HepG2 (cell line): ENCODE data around the gene POLR2M.

Experiments used
- KDM5A ChIP-seq: fragments of 200-600 bp; sonication (generic); IDR thresholded peaks from 2 replicates; pipeline ENCODE4 v1.7.0; 2018; ENCODE audit warnings: antibody characterized with exemption, mild to moderate bottlenecking, low read length, borderline replicate concordance
- NPAS2 ChIP-seq: sonication (generic); formaldehyde crosslinking; IDR thresholded peaks from 2 replicates; pipeline ENCODE4 v1.8.0; 2022; ENCODE audit warnings: mild to moderate bottlenecking, missing genetic modification reagents, borderline replicate concordance
- PRPF4 ChIP-seq: fragments of 200-400 bp; formaldehyde crosslinking; IDR thresholded peaks from 2 replicates; pipeline ENCODE4 v1.6.1; 2016; ENCODE audit warnings: low read length, low read depth; ENCODE audit not compliant: poor library complexity, severe bottlenecking
- TAF15 ChIP-seq: fragments of 200-400 bp; formaldehyde crosslinking; IDR thresholded peaks from one replicate; pipeline ENCODE4 v1.6.1; 2018; ENCODE audit warnings: mild to moderate bottlenecking, low read depth, low read length; ENCODE audit not compliant: poor library complexity, severe bottlenecking
- TCF12 ChIP-seq, 2 experiments: fragments of 450-650 bp in 1 of 2; sonication (generic) in 1 of 2; formaldehyde crosslinking in 1 of 2; IDR thresholded peaks; 2 replicates each; pipeline versions ENCODE4 v1.6.1 to v1.8.0; 2017 to 2022; ENCODE audit warnings: antibody characterized with exemption in 1 of 2, mild to moderate bottlenecking in 1 of 2, missing genetic modification reagents in 1 of 2, moderate library complexity in 1 of 2
- U2AF2 ChIP-seq: fragments of 200-400 bp; formaldehyde crosslinking; IDR thresholded peaks from 2 replicates; pipeline ENCODE4 v1.6.1; 2017; ENCODE audit warnings: low read depth, mild to moderate bottlenecking, low read length

DNA sequence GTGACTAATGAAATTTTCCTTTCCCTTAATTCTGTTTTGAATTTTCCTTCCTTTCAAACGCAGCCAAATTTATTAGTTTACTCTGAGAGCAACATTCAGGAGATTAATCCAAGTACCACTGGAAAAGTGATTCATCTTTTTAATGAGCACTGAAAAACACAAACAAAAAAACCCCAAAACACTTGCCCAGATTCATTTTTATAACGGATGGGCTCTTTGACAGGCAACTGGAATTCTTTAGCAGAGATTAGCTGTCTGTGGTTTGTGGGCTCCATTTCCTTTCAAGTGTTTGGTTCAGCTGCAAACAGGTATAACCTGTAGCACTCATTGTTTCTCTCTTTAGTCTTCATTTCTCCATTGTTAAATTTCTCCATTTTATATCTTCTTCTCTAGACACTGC, 3.1 kb upstream of the POLR2M start:
- TF ChIP-seq TCF12 (IDR thresholded peaks at IDR 0.05) = no peak
- TF ChIP-seq TCF12 (CRISPR knock-in tag; IDR thresholded peaks at IDR 0.05) = no peak
- no peak for TF ChIP-seq KDM5A
- no peak for TF ChIP-seq NPAS2 (CRISPR knock-in tag)
- no peak for TF ChIP-seq TAF15
- TF ChIP-seq U2AF2 = no peak
- TF ChIP-seq PRPF4 = no peak
